Measurements from ENCODE around the gene AKR1C2.
"Not testable (repeated sequence)": the region's sequence is repeated elsewhere in the genome, so short reads cannot be mapped to it uniquely, and the experiment has no call there.

AKR1C2 gene

GRCh38 chr10:4990217-4990616 is 13.4 kb downstream of the AKR1C2 start:
- in situ Hi-C loops (cut with MboI; ENCODE audit: low sequenced_read_pairs) = no loop called here

GRCh38 chr10:4988000-4988641 is 15.5 kb downstream of the AKR1C2 start:
- in situ Hi-C loops (cut with MboI; ENCODE audit: low sequenced_read_pairs) = not testable (repeated sequence)

GRCh38 chr10:4984971-4985594 is 18.6 kb downstream of the AKR1C2 start:
- in situ Hi-C loops (cut with MboI; ENCODE audit: low sequenced_read_pairs) = no loop called here

- in situ Hi-C loops (cut with MboI; ENCODE audit: low sequenced_read_pairs) = no loop called here
Measured at GRCh38 chr10:4984223-4984622, 19.4 kb downstream of the AKR1C2 start.

- in situ Hi-C loops (cut with MboI; ENCODE audit: low sequenced_read_pairs) = no loop called here
Measured at GRCh38 chr10:4983615-4984216, 19.9 kb downstream of the AKR1C2 start.

- in situ Hi-C loops (cut with MboI; ENCODE audit: low sequenced_read_pairs) = no loop called here
Measured at GRCh38 chr10:4982764-4983226, 20.9 kb downstream of the AKR1C2 start.

GRCh38 chr10:4981722-4982471 is 21.8 kb downstream of the AKR1C2 start:
- in situ Hi-C loops (cut with MboI; ENCODE audit: low sequenced_read_pairs) = no loop called here

- in situ Hi-C loops (cut with MboI; ENCODE audit: low sequenced_read_pairs) = no loop called here
Measured at GRCh38 chr10:4980793-4981192, 22.9 kb downstream of the AKR1C2 start.

GRCh38 chr10:4978870-4979269 is 24.8 kb downstream of the AKR1C2 start:
- in situ Hi-C loops (cut with MboI; ENCODE audit: low sequenced_read_pairs) = no loop called here

- in situ Hi-C loops (cut with MboI; ENCODE audit: low sequenced_read_pairs) = no loop called here
Measured at GRCh38 chr10:4977025-4977424, 26.6 kb downstream of the AKR1C2 start.

- in situ Hi-C loops (cut with MboI; ENCODE audit: low sequenced_read_pairs) = not testable (repeated sequence)
Measured at GRCh38 chr10:4974400-4974799, 29.3 kb downstream of the AKR1C2 start.

- in situ Hi-C loops (cut with MboI; ENCODE audit: low sequenced_read_pairs) = not testable (repeated sequence)
Measured at GRCh38 chr10:4973294-4973693, 30.4 kb downstream of the AKR1C2 start.

- in situ Hi-C loops (cut with MboI; ENCODE audit: low sequenced_read_pairs) = not testable (repeated sequence)
Measured at GRCh38 chr10:4972369-4973142, 31.1 kb downstream of the AKR1C2 start.

- in situ Hi-C loops (cut with MboI; ENCODE audit: low sequenced_read_pairs) = not testable (repeated sequence)
Measured at GRCh38 chr10:4970362-4970761, 33.3 kb downstream of the AKR1C2 start.

- in situ Hi-C loops (cut with MboI; ENCODE audit: low sequenced_read_pairs) = not testable (repeated sequence)
Measured at GRCh38 chr10:4969289-4969688, 34.4 kb downstream of the AKR1C2 start.

- in situ Hi-C loops (cut with MboI; ENCODE audit: low sequenced_read_pairs) = not testable (repeated sequence)
Measured at GRCh38 chr10:4967189-4967588, 36.5 kb downstream of the AKR1C2 start.

GRCh38 chr10:4965763-4966162 is 37.9 kb downstream of the AKR1C2 start:
- in situ Hi-C loops (cut with MboI; ENCODE audit: low sequenced_read_pairs) = not testable (repeated sequence)

GRCh38 chr10:4963815-4964154 is 39.9 kb downstream of the AKR1C2 start:
- in situ Hi-C loops (cut with MboI; ENCODE audit: low sequenced_read_pairs) = not testable (repeated sequence)

- in situ Hi-C loops (cut with MboI; ENCODE audit: low sequenced_read_pairs) = not testable (repeated sequence)
Measured at GRCh38 chr10:4962876-4963814, 40.5 kb downstream of the AKR1C2 start, which contains the start of gene AKR1C1. TSS of gene AKR1C1 (plus strand) at chr10:4963415. CDS start at chr10:4963445, 30 bp downstream.

GRCh38 chr10:4962308-4962707 is 41.3 kb downstream of the AKR1C2 start:
- in situ Hi-C loops (cut with MboI; ENCODE audit: low sequenced_read_pairs) = not testable (repeated sequence)
